HG02610 (cell line): ENCODE results near the gene SELP.
A peak's percentile ranks its signal among the peaks of the same experiment; 100 is the strongest.

ENCODE experiments used
- ATAC-seq: cut with Tn5 transposase; IDR thresholded peaks from one replicate; pipeline ENCODE4 v1.9.1; 2021; ENCODE audit warnings: mild to moderate bottlenecking, moderate library complexity; ENCODE audit not compliant: unreplicated experiment

SELP gene

GRCh38 chr1:169623132-169623926 is 6.6 kb downstream of the SELP start:
- no peak for ATAC-seq

GRCh38 chr1:169620565-169620964 is 9.4 kb downstream of the SELP start:
- ATAC-seq, result no peak

- ATAC-seq, result no peak
Measured at GRCh38 chr1:169618367-169618766, 11.6 kb downstream of the SELP start.

GRCh38 chr1:169615803-169616202 is 14.1 kb downstream of the SELP start:
- no peak for ATAC-seq

- no peak for ATAC-seq
Measured at GRCh38 chr1:169610858-169611257, 19.1 kb downstream of the SELP start.

GRCh38 chr1:169610108-169610507 is 19.8 kb downstream of the SELP start:
- ATAC-seq, result no peak

- no peak for ATAC-seq
Measured at GRCh38 chr1:169608226-169608625, 21.7 kb downstream of the SELP start.

GRCh38 chr1:169604781-169605560 is 25.0 kb downstream of the SELP start:
- ATAC-seq, result peak; percentile 46

- no peak for ATAC-seq
Measured at GRCh38 chr1:169601096-169601881, 28.6 kb downstream of the SELP start.

- ATAC-seq, result no peak
Measured at GRCh38 chr1:169595764-169596711, 33.9 kb downstream of the SELP start.

- ATAC-seq, result peak; percentile 88
Measured at GRCh38 chr1:169594391-169594790, 35.5 kb downstream of the SELP start.

- no peak for ATAC-seq
Measured at GRCh38 chr1:169590932-169591331, 39.0 kb downstream of the SELP start.

GRCh38 chr1:169588785-169589485 is 41.0 kb downstream of the SELP start:
- ATAC-seq, result no peak

GRCh38 chr1:169588112-169588511 is 41.8 kb downstream of the SELP start:
- no peak for ATAC-seq

GRCh38 chr1:169586395-169587255 is 43.3 kb downstream of the SELP start, which contains the start of gene F5:
Gene F5, minus strand, starts transcription at chr1:169586481. Its CDS starts 95 bp downstream, at chr1:169586386.
- peak; percentile 98 for ATAC-seq

GRCh38 chr1:169586067-169586394 is 43.9 kb downstream of the SELP start:
- peak; percentile 27 for ATAC-seq

- no peak for ATAC-seq
Measured at GRCh38 chr1:169585181-169585580, 44.7 kb downstream of the SELP start.

- ATAC-seq, result no peak
Measured at GRCh38 chr1:169584483-169585144, 45.3 kb downstream of the SELP start.
